Astrocyte (in vitro differentiated cells and primary cell): ENCODE data around the gene EFNA2. TPM values are rescaled to one million over a fixed set of nuclear protein-coding genes. Genes with fewer than 3 reads are reported as not detected.

ENCODE experiments used
- DNase-seq: peaks from one replicate; pipeline ENCODE4 v3.0.0-alpha.2; 2010; ENCODE audit warnings: low read depth
- FAIRE-seq: peaks from 2 replicates; lab custom pipeline; 2011; peaks lifted over from hg19 to GRCh38; lab: Jason Lieb, UNC
- H2AFZ ChIP-seq: 2 replicates; pipeline ENCODE4 v1.6.0; 2012; ENCODE audit warnings: low read depth, low read length, inconsistent platforms
- H3K27ac ChIP-seq: 2 replicates; pipeline ENCODE4 v1.5.1; 2011; ENCODE audit warnings: low read depth, low read length, inconsistent platforms
- H3K27me3 ChIP-seq: 2 replicates; pipeline ENCODE4 v1.6.0; 2011; ENCODE audit warnings: low read length, inconsistent platforms; ENCODE audit not compliant: insufficient read depth
- H3K36me3 ChIP-seq: 2 replicates; pipeline ENCODE4 v1.5.1; 2011; ENCODE audit warnings: low read length, inconsistent platforms; ENCODE audit not compliant: insufficient read depth
- H3K4me1 ChIP-seq: 2 replicates; pipeline ENCODE4 v1.5.1; 2011; ENCODE audit warnings: low read length, inconsistent platforms; ENCODE audit not compliant: insufficient read depth
- H3K4me2 ChIP-seq: 2 replicates; pipeline ENCODE4 v1.6.0; 2012; ENCODE audit warnings: low read length, inconsistent platforms
- H3K4me3 ChIP-seq: 2 replicates; pipeline ENCODE4 v1.5.1; 2011; ENCODE audit warnings: low read depth, mild to moderate bottlenecking, low read length, inconsistent platforms; ENCODE audit not compliant: insufficient read depth
- H3K79me2 ChIP-seq: 2 replicates; pipeline ENCODE4 v1.6.0; 2012; ENCODE audit warnings: mild to moderate bottlenecking, low read length, inconsistent platforms; ENCODE audit not compliant: insufficient read depth
- H3K9ac ChIP-seq: 2 replicates; pipeline ENCODE4 v1.6.0; 2012; ENCODE audit warnings: mild to moderate bottlenecking, low read length, inconsistent platforms
- H3K9me3 ChIP-seq: 2 replicates; pipeline ENCODE4 v1.5.1; 2012; ENCODE audit warnings: low read depth, mild to moderate bottlenecking, low read length, inconsistent platforms; ENCODE audit not compliant: insufficient read depth
- H4K20me1 ChIP-seq: 2 replicates; pipeline ENCODE4 v1.6.0; 2012; ENCODE audit warnings: low read length, inconsistent platforms; ENCODE audit not compliant: insufficient read depth
- H3K27ac Mint-ChIP-seq: one replicate; pipeline ENCODE4 v1.8.0; 2021; ENCODE audit warnings: mild to moderate bottlenecking, mixed read lengths; ENCODE audit not compliant: unreplicated experiment
- H3K27me3 Mint-ChIP-seq: one replicate; pipeline ENCODE4 v1.8.0; 2021; ENCODE audit warnings: low read depth, mixed read lengths; ENCODE audit not compliant: unreplicated experiment
- H3K36me3 Mint-ChIP-seq: one replicate; pipeline ENCODE4 v1.8.0; 2021; ENCODE audit warnings: low read depth, mixed read lengths; ENCODE audit not compliant: unreplicated experiment
- H3K4me1 Mint-ChIP-seq: one replicate; pipeline ENCODE4 v1.8.0; 2021; ENCODE audit warnings: low read depth, mixed read lengths; ENCODE audit not compliant: unreplicated experiment
- H3K4me3 Mint-ChIP-seq: one replicate; pipeline ENCODE4 v1.8.0; 2021; ENCODE audit warnings: mild to moderate bottlenecking, moderate library complexity, mixed read lengths; ENCODE audit not compliant: unreplicated experiment
- H3K9me3 Mint-ChIP-seq: one replicate; pipeline ENCODE4 v1.8.0; 2021; ENCODE audit warnings: mild to moderate bottlenecking, mixed read lengths; ENCODE audit not compliant: unreplicated experiment
- EZH2 ChIP-seq: IDR thresholded peaks from 2 replicates; pipeline ENCODE4 v1.6.1; 2012; ENCODE audit warnings: mild to moderate bottlenecking, low read length, inconsistent platforms; ENCODE audit not compliant: insufficient read depth
- total RNA-seq: library from RNA; stranded (reverse); gene quantifications from 2 replicates; pipeline ENCODE4 v1.2.1, GENCODE V29; 2021
- TF ChIP-seq, protein P1 (sequence below): IDR thresholded peaks from 2 replicates; pipeline ENCODE4 v1.5.1; 2011; ENCODE audit warnings: low read depth, mild to moderate bottlenecking, inconsistent platforms, low read length, moderate library complexity; ENCODE audit not compliant: insufficient read depth

The EFNA2 gene
- total RNA-seq, 1 donor from 2014 or later: 8.4 TPM

DNA sequence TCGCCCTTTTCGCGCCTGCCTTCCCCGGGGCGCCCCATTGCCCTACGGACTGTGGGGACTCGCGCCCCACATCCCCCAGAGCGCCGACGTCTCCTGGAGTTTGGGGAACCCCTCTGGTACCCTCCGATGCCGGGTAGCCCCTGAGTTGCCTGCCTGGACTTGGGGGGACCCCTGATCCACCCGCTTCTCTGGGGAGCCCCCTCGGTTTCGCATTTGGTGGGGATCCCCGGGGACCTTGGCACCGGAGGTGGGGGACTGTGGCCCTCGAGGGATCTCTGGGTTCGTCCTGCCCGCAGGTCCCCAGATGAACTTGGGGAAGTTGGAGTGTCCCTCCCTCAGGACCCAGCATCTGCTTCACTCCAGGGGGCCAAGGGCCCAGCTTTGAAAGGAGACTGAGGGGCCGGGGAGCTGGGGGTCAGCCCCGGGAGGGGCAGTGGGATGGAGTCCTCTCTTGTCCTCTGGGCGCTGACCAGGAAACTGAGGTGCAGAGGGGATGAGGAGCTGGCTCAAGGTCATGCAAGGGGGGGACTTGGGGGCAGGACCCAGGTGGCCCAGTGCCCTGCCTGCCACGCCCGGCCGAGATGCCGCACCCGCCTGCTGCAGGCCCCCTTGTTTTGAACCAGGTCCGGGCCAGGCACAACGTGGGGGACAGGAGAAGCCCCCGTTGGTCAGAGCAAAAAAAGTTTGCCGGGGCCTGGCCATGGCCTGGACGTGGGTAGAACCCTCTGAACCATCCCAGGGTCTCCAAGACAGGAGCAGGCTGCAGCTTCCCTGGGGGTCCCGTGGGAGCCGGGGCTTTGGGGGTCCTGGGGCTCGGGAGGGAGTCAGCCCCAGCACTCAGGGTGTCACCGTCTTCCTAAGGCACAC is 1.0 kb downstream of the EFNA2 start:
- Histone ChIP-seq H2AFZ (no peak overlapping the region), H3K9ac (no peak overlapping the region), H3K27me3 (peaks cover 21% of the 10 kb centered on the region), H3K36me3 (no peaks in the 10 kb centered on the region), H3K4me1 (peaks cover 2% of the 10 kb centered on the region), H3K4me3 (no peak overlapping the region), H3K27ac (no peak overlapping the region), H4K20me1 (peaks cover 13% of the 10 kb centered on the region), H3K9me3 (no peaks in the 10 kb centered on the region), H3K4me2 (peak overlapping the region; percentile 65), H3K79me2 (no peaks in the 10 kb centered on the region)
- no peaks in the 10 kb centered on the region for H3K4me1 Mint-ChIP-seq
- H3K9me3 Mint-ChIP-seq: no peaks in the 10 kb centered on the region
- DNase-seq: no peak
- H3K4me3 Mint-ChIP-seq: peak overlapping the region; percentile 81
- TF ChIP-seq, protein P1, sequence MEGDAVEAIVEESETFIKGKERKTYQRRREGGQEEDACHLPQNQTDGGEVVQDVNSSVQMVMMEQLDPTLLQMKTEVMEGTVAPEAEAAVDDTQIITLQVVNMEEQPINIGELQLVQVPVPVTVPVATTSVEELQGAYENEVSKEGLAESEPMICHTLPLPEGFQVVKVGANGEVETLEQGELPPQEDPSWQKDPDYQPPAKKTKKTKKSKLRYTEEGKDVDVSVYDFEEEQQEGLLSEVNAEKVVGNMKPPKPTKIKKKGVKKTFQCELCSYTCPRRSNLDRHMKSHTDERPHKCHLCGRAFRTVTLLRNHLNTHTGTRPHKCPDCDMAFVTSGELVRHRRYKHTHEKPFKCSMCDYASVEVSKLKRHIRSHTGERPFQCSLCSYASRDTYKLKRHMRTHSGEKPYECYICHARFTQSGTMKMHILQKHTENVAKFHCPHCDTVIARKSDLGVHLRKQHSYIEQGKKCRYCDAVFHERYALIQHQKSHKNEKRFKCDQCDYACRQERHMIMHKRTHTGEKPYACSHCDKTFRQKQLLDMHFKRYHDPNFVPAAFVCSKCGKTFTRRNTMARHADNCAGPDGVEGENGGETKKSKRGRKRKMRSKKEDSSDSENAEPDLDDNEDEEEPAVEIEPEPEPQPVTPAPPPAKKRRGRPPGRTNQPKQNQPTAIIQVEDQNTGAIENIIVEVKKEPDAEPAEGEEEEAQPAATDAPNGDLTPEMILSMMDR: no peak
- TF ChIP-seq EZH2: peak; percentile 62
- H3K27me3 Mint-ChIP-seq: peaks cover 6% of the 10 kb centered on the region
- no peaks in the 10 kb centered on the region for H3K36me3 Mint-ChIP-seq
- H3K27ac Mint-ChIP-seq: no peak overlapping the region
- FAIRE-seq: no peak

DNA sequence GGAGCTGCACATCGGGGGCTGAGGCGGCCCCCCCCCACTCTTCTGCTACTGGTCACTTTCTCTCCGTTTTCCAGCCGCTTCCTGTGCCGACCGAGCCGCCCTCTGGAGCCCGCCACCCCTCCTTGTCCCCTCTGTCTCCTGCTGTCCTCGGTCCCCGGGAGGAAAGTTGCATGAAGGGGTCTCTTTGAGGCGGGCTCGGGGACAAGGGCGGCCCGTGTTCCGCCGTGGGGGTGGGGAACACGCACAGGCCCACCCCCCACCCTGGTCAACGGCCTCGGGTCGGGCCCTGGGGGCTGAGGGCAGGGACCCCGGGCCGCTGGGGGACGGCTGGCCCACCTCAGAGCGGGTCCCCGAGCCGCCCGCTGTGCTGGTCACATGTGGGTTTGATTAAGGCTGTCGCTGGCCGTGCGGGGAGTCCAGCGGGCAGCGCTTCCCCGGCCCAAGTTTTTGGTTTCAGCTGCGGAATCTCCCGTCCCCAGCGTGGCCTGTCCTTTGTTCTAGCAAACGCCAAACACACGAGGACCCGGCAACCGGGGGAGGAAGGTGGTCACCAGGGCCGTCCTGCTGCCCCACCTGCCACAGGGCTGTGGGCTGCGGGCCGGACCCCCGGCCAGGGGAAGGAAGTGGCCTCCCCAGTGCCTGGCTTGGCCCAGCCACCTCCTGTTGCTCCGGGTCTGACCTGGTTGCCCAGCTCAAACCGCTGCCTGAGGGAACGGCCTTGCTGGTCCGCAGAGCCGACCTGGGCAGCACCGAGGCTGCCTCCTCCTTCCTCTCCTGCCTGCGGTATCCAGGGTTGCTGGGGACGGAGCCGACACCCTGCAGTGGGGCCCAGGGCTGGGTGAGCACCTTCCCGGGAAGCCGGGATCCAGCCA is 1.9 kb downstream of the EFNA2 start:
- Histone ChIP-seq H3K79me2 (no peaks in the 10 kb centered on the region), H3K4me3 (no peak overlapping the region), H3K9ac (no peak overlapping the region), H4K20me1 (peaks cover 19% of the 10 kb centered on the region), H3K27ac (no peak overlapping the region), H3K27me3 (peaks cover 21% of the 10 kb centered on the region), H3K36me3 (no peaks in the 10 kb centered on the region), H3K4me1 (peaks cover 2% of the 10 kb centered on the region), H3K9me3 (no peaks in the 10 kb centered on the region), H3K4me2 (peak overlapping the region; percentile 65), H2AFZ (no peak overlapping the region)
- TF ChIP-seq, protein P1: no peak
- peak; percentile 13 for TF ChIP-seq EZH2
- Mint-ChIP-seq H3K27ac (no peak overlapping the region), H3K36me3 (no peaks in the 10 kb centered on the region), H3K27me3 (peaks cover 10% of the 10 kb centered on the region), H3K4me1 (no peaks in the 10 kb centered on the region), H3K4me3 (no peak overlapping the region), H3K9me3 (no peaks in the 10 kb centered on the region)
- DNase-seq (no peak), FAIRE-seq (no peak)
